SH-SY5Y (cell line): ENCODE measurements around the gene ENHO.

Source experiments
- GATA2 ChIP-seq: IDR thresholded peaks from 2 replicates; pipeline ENCODE4 v1.6.1; 2011; ENCODE audit warnings: mild to moderate bottlenecking, low read depth, low read length
- GATA3 ChIP-seq: IDR thresholded peaks from 2 replicates; pipeline ENCODE4 v1.6.1; 2011; ENCODE audit warnings: low read depth, mild to moderate bottlenecking, low read length, moderate library complexity

DNA sequence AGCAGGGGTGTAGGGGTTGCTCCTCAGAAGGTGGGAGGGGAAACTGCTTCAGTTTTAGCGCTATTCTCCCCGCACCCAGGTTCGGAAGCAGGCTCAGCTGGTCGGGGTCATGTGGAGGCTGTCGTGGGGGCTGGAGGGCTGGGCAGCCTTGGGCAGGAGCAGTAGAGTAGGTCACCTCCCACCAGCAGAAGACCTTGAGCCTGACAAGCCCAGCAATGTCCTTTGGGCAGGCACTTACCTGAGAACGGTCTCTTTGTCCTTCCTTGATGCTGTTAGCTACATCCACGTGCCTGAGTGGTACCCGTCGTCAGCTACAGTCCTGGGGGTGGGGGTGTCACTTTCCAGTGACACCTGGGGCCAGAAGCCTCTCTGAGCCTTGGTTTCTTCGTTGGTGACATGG, 20.3 kb downstream of the ENHO start:
- TF ChIP-seq GATA2 = no peak
- TF ChIP-seq GATA3 = no peak
